Trophoblast cell (in vitro differentiated cells and primary cell): ENCODE results near the gene NMNAT2.

ENCODE experiments used
- DNase-seq, 2 donors: peaks; one replicate each; pipeline ENCODE4 v3.0.0-alpha.2; 2016
- H2AFZ ChIP-seq: 2 replicates; pipeline ENCODE4 v1.6.1; 2013; ENCODE audit warnings: low read length, moderate library complexity, mild to moderate bottlenecking; ENCODE audit not compliant: insufficient read depth, poor library complexity
- H2AK5ac ChIP-seq: 2 replicates; pipeline ENCODE4 v1.6.1; 2013; ENCODE audit warnings: mild to moderate bottlenecking, low read length
- H2BK120ac ChIP-seq: 2 replicates; pipeline ENCODE4 v1.6.1; 2013; ENCODE audit warnings: low read length, mild to moderate bottlenecking, moderate library complexity; ENCODE audit not compliant: insufficient read depth, poor library complexity
- H2BK12ac ChIP-seq: 2 replicates; pipeline ENCODE4 v1.6.1; 2013; ENCODE audit warnings: mild to moderate bottlenecking, low read length, moderate library complexity
- H2BK5ac ChIP-seq: 2 replicates; pipeline ENCODE4 v1.6.1; 2013; ENCODE audit warnings: low read length, low read depth, moderate library complexity, mild to moderate bottlenecking; ENCODE audit not compliant: poor library complexity
- H3K14ac ChIP-seq: 2 replicates; pipeline ENCODE4 v1.6.1; 2013; ENCODE audit warnings: mild to moderate bottlenecking, low read length
- H3K18ac ChIP-seq: 2 replicates; pipeline ENCODE4 v1.6.1; 2013; ENCODE audit warnings: mild to moderate bottlenecking, low read length
- H3K23ac ChIP-seq: 2 replicates; pipeline ENCODE4 v1.6.1; 2013; ENCODE audit warnings: low read length
- H3K27ac ChIP-seq: 2 replicates; pipeline ENCODE4 v1.5.1; 2013; ENCODE audit warnings: low read depth, mild to moderate bottlenecking, inconsistent platforms, low read length, moderate library complexity
- H3K27me3 ChIP-seq: 2 replicates; pipeline ENCODE4 v1.6.1; 2013; ENCODE audit warnings: inconsistent platforms, mild to moderate bottlenecking, low read length, moderate library complexity; ENCODE audit not compliant: insufficient read depth
- H3K36me3 ChIP-seq, 2 experiments: 1 replicate in 1 of 2; 2 replicates in 1 of 2; pipeline ENCODE4 v1.6.1; 2013; ENCODE audit warnings: low read length in 2 of 2, mild to moderate bottlenecking in 2 of 2, moderate library complexity in 1 of 2; ENCODE audit not compliant: insufficient read depth in 2 of 2, control insufficient read depth in 1 of 2
- H3K4ac ChIP-seq: 2 replicates; pipeline ENCODE4 v1.6.1; 2013; ENCODE audit warnings: low read depth, mild to moderate bottlenecking, low read length, moderate library complexity
- H3K4me1 ChIP-seq, 2 experiments: 1 replicate in 1 of 2; 2 replicates in 1 of 2; pipeline ENCODE4 v1.6.1; 2013; ENCODE audit warnings: low read length in 2 of 2, mild to moderate bottlenecking in 2 of 2, moderate library complexity in 1 of 2; ENCODE audit not compliant: insufficient read depth in 2 of 2, control insufficient read depth in 1 of 2
- H3K4me2 ChIP-seq: 2 replicates; pipeline ENCODE4 v1.6.1; 2013; ENCODE audit warnings: inconsistent platforms, mild to moderate bottlenecking, low read length, moderate library complexity
- H3K4me3 ChIP-seq: 2 replicates; pipeline ENCODE4 v1.5.1; 2013; ENCODE audit warnings: mild to moderate bottlenecking, low read depth, low read length, inconsistent platforms
- H3K79me1 ChIP-seq: one replicate; pipeline ENCODE4 v1.6.1; 2013; ENCODE audit warnings: low read length
- H3K79me2 ChIP-seq: 2 replicates; pipeline ENCODE4 v1.6.1; 2013; ENCODE audit warnings: low read length, mild to moderate bottlenecking; ENCODE audit not compliant: control insufficient read depth, insufficient read depth, poor library complexity
- H3K9ac ChIP-seq: 2 replicates; pipeline ENCODE4 v1.6.1; 2013; ENCODE audit warnings: mild to moderate bottlenecking, low read length
- H3K9me3 ChIP-seq: 2 replicates; pipeline ENCODE4 v1.6.1; 2013; ENCODE audit warnings: low read depth, mild to moderate bottlenecking, control low read depth, inconsistent platforms, low read length; ENCODE audit not compliant: insufficient read depth
- H4K12ac ChIP-seq: 2 replicates; pipeline ENCODE4 v1.6.1; 2013; ENCODE audit warnings: low read depth, mild to moderate bottlenecking, low read length, moderate library complexity
- H4K8ac ChIP-seq: 2 replicates; pipeline ENCODE4 v1.6.1; 2013; ENCODE audit warnings: low read depth, mild to moderate bottlenecking, low read length, moderate library complexity
- H4K91ac ChIP-seq: one replicate; pipeline ENCODE4 v1.6.1; 2013; ENCODE audit warnings: low read depth, mild to moderate bottlenecking, low read length, moderate library complexity
- WGBS: extraction: QIAGEN DNeasy Blood & Tissue Kit; methylation state at CpG from one replicate; pipeline ENCODE4 v1.1.7; 2013; ENCODE audit warnings: missing lambda C conversion rate; ENCODE audit not compliant: insufficient read length, insufficient coverage; ENCODE audit errors: extremely low coverage; 5-methylcytosine and 5-hydroxymethylcytosine counted together

NMNAT2 gene

GRCh38 chr1:183296782-183297181 is 121.4 kb downstream of the NMNAT2 start:
- peak overlapping the region; percentile 48 for H2AK5ac ChIP-seq
- no peak for DNase-seq
- no peak overlapping the region for H4K12ac ChIP-seq
- no peaks in the 10 kb centered on the region for H3K36me3 ChIP-seq
- no peaks in the 10 kb centered on the region for H3K27me3 ChIP-seq
- no peak overlapping the region for H2BK5ac ChIP-seq
- H3K23ac ChIP-seq, result no peak overlapping the region
- H3K27ac ChIP-seq, result no peak overlapping the region
- H2BK120ac ChIP-seq, result no peak overlapping the region
- peaks cover 2% of the 10 kb centered on the region for H3K79me1 ChIP-seq
- peak overlapping the region; percentile 17 for H2BK12ac ChIP-seq
- H3K9ac ChIP-seq, result no peak overlapping the region
- H2AFZ ChIP-seq, result no peak overlapping the region
- no peak overlapping the region for H3K18ac ChIP-seq
- no peak overlapping the region for H3K4me2 ChIP-seq
- peaks cover 4 to 7% of the 10 kb centered on the region in 2 experiments for H3K4me1 ChIP-seq
- no CpG with 5 or more reads among the region's 4 CpGs for WGBS
- H3K79me2 ChIP-seq, result no peaks in the 10 kb centered on the region
- no peaks in the 10 kb centered on the region for H3K9me3 ChIP-seq
- H3K4ac ChIP-seq, result no peak overlapping the region
- H4K91ac ChIP-seq, result no peak overlapping the region
- no peak overlapping the region for H3K4me3 ChIP-seq
- H3K14ac ChIP-seq, result peak overlapping the region; percentile 51
- no peak overlapping the region for H4K8ac ChIP-seq

GRCh38 chr1:183295521-183295920 is 122.7 kb downstream of the NMNAT2 start:
- no peak overlapping the region for H3K4ac ChIP-seq
- no peak overlapping the region for H2BK120ac ChIP-seq
- H3K23ac ChIP-seq, result no peak overlapping the region
- H4K91ac ChIP-seq, result no peak overlapping the region
- no peaks in the 10 kb centered on the region for H3K27me3 ChIP-seq
- DNase-seq, result no peak
- H3K14ac ChIP-seq, result no peak overlapping the region
- no peak overlapping the region for H2BK12ac ChIP-seq
- no peaks in the 10 kb centered on the region for H3K36me3 ChIP-seq
- H3K27ac ChIP-seq, result no peak overlapping the region
- WGBS, result no CpG with 5 or more reads among the region's 5 CpGs
- H4K12ac ChIP-seq, result no peak overlapping the region
- H3K4me2 ChIP-seq, result no peak overlapping the region
- no peak overlapping the region for H3K9ac ChIP-seq
- H3K4me3 ChIP-seq, result no peak overlapping the region
- no peaks in the 10 kb centered on the region for H3K79me1 ChIP-seq
- no peaks in the 10 kb centered on the region for H3K9me3 ChIP-seq
- no peak overlapping the region for H2AK5ac ChIP-seq
- H2AFZ ChIP-seq, result no peak overlapping the region
- no peak overlapping the region for H4K8ac ChIP-seq
- no peaks in the 10 kb centered on the region for H3K79me2 ChIP-seq
- no peak overlapping the region for H2BK5ac ChIP-seq
- peaks cover 4 to 15% of the 10 kb centered on the region in 2 experiments for H3K4me1 ChIP-seq
- H3K18ac ChIP-seq, result no peak overlapping the region

GRCh38 chr1:183293876-183294275 is 124.3 kb downstream of the NMNAT2 start:
- no peak overlapping the region for H3K4ac ChIP-seq
- H3K27ac ChIP-seq, result no peak overlapping the region
- H3K14ac ChIP-seq, result no peak overlapping the region
- no peak overlapping the region for H3K18ac ChIP-seq
- H3K4me3 ChIP-seq, result no peak overlapping the region
- no peak overlapping the region for H2AK5ac ChIP-seq
- H3K9ac ChIP-seq, result no peak overlapping the region
- H2BK120ac ChIP-seq, result no peak overlapping the region
- H4K12ac ChIP-seq, result no peak overlapping the region
- H3K27me3 ChIP-seq, result no peaks in the 10 kb centered on the region
- H3K23ac ChIP-seq, result no peak overlapping the region
- no peaks in the 10 kb centered on the region for H3K9me3 ChIP-seq
- H2BK5ac ChIP-seq, result no peak overlapping the region
- peaks cover 4 to 16% of the 10 kb centered on the region in 2 experiments for H3K4me1 ChIP-seq
- H2AFZ ChIP-seq, result no peak overlapping the region
- no peak overlapping the region for H4K91ac ChIP-seq
- no peaks in the 10 kb centered on the region for H3K79me2 ChIP-seq
- no peaks in the 10 kb centered on the region for H3K79me1 ChIP-seq
- H2BK12ac ChIP-seq, result no peak overlapping the region
- DNase-seq, result no peak
- H4K8ac ChIP-seq, result no peak overlapping the region
- H3K4me2 ChIP-seq, result no peak overlapping the region
- H3K36me3 ChIP-seq, result no peaks in the 10 kb centered on the region
- no CpG with 5 or more reads among the region's 1 CpG for WGBS

- H3K4me1 ChIP-seq, result peaks cover 4 to 16% of the 10 kb centered on the region in 2 experiments
- no peak overlapping the region for H3K23ac ChIP-seq
- no peak overlapping the region for H3K27ac ChIP-seq
- H3K14ac ChIP-seq, result no peak overlapping the region
- H2BK120ac ChIP-seq, result peak overlapping the region; percentile 5
- H3K9me3 ChIP-seq, result no peaks in the 10 kb centered on the region
- no peaks in the 10 kb centered on the region for H3K36me3 ChIP-seq
- no peak overlapping the region for H4K91ac ChIP-seq
- no peak overlapping the region for H3K18ac ChIP-seq
- no peak overlapping the region for H3K4ac ChIP-seq
- H4K12ac ChIP-seq, result no peak overlapping the region
- no CpG with 5 or more reads among the region's 9 CpGs for WGBS
- DNase-seq, result no peak
- H2BK5ac ChIP-seq, result no peak overlapping the region
- H3K79me2 ChIP-seq, result no peaks in the 10 kb centered on the region
- H3K4me3 ChIP-seq, result no peak overlapping the region
- peak overlapping the region; percentile 50 for H2AK5ac ChIP-seq
- H3K27me3 ChIP-seq, result no peaks in the 10 kb centered on the region
- H3K4me2 ChIP-seq, result no peak overlapping the region
- no peak overlapping the region for H2AFZ ChIP-seq
- peak overlapping the region; percentile 51 for H2BK12ac ChIP-seq
- no peak overlapping the region for H4K8ac ChIP-seq
- no peak overlapping the region for H3K9ac ChIP-seq
- no peaks in the 10 kb centered on the region for H3K79me1 ChIP-seq
Measured at GRCh38 chr1:183293241-183293640, 124.9 kb downstream of the NMNAT2 start.
